ENCODE measurements around the gene FAM53B.

Gene FAM53B

DNA sequence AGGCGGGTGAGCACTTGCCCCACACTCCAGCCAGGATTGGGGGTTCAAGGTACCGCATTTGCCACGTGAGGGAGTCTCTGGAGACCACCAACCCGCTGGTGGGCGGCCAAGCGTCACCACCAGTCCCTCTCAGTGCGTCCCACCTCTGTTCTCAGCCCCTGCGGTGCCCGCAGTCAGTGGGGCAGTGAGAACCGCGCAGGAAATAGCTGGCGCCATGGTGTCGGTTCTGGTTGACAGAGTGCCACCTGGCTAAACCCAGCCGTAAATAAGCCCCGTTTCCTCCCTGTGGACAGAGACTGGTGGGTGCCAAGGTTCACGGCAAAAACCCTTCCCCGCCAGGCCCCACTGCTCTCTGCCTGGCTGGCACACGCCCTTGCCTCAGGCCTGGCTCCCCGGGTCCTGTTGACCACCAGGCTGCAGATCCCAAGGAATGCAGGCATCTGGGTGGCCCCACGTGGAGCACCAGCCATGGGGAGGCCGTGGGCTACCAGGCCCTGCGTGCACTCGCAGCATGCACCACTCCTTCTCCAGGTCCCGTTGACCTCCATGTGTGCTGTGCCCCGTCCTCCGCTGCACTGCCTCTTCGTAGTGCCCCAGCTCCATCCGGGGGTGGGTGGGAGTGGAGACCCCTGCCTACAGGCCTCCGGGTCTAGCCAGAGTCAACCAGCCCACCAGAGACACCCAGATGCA is 142.6 kb downstream of the FAM53B start:
- DNase-seq (ENCODE audit: insufficient read length, low spot score) (no peak), FAIRE-seq (peak; percentile 77)
- no peak for TF ChIP-seq POU2F2 (IDR thresholded peaks at IDR 0.05; ENCODE audit: low read depth, low read length)

DNA sequence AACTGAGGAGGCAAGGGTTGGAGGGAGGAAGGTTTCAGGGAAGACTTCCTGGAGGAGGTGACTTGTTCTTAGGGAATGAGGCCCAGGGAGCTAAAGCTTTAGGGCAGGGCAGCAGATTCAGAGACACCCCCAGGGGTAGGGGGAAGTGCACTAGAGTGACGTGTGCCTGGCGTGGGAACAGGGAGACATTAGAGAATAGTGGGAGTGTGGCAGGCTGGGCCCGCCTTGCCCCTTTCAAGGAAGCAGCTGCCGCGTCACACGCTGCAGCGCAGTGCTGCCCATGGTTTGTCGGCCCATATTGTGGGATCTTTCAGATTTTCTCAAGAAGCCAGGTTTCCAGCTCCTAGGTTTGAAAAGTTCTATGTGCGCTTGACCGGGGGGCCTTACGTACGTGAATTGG is 143.2 kb downstream of the FAM53B start:
- DNase-seq (ENCODE audit: insufficient read length, low spot score) (no peak), FAIRE-seq (peak; percentile 26)
- TF ChIP-seq SPI1 (IDR thresholded peaks at IDR 0.05; ENCODE audit: low read depth, low read length) (no peak), PAX5 (IDR thresholded peaks at IDR 0.05; ENCODE audit: insufficient read depth, low read length, severe bottlenecking) (no peak), POU2F2 (IDR thresholded peaks at IDR 0.05; ENCODE audit: low read depth, low read length) (no peak), TAF1 (IDR thresholded peaks at IDR 0.05; ENCODE audit: low read depth, low read length) (no peak), POLR2AphosphoS5 (IDR thresholded peaks at IDR 0.05; ENCODE audit: low read depth, low read length) (no peak), POLR2A (IDR thresholded peaks at IDR 0.05; ENCODE audit: low read depth, low read length) (no peak)

DNA sequence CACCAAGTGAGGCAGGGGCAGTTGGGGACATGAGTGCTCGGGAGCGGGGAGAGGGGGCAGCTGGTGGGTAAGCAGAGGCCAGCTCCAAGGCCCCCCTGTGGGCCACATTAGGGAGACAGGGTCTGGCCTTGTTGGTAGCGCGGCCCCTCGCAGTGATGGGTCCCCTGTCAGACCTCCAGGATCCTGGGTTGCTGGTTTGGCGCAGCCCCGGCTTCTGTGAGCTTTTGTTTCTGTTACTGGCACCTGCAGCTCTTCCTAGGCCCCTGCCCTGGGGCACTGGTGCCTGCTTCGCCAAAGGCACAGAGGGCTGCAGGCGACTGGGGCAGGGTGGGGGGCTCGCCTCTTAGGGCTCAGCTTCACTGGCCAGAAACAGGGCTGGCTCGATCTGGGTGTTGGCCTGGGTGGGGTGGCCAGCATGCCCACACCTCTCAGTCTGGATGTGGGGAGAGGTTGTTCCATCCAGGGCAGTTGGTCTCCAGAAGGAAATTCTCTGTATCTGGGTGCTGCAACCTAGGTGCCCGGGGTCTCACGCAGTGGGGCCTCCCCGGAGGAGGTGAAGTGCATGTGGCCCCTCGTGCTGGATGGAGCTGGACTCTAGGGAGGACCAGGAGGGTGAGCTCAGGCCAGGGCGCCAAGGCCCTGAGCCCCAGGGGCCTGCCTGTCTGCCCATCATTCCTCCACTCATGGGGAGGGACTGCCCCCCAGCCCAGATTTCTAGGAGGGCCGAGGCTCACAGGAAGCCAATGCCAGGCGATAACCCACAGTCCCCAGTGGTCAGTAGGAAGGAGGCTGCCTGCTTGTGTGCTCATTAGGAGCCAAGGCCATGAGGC is 143.9 kb downstream of the FAM53B start:
- FAIRE-seq (no peak), DNase-seq (ENCODE audit: insufficient read length, low spot score) (no peak)
- TF ChIP-seq TAF1 (IDR thresholded peaks at IDR 0.05; ENCODE audit: low read depth, low read length) (no peak), POU2F2 (IDR thresholded peaks at IDR 0.05; ENCODE audit: low read depth, low read length) (no peak), POLR2A (IDR thresholded peaks at IDR 0.05; ENCODE audit: low read depth, low read length) (no peak), POLR2AphosphoS5 (IDR thresholded peaks at IDR 0.05; ENCODE audit: low read depth, low read length) (no peak), PAX5 (IDR thresholded peaks at IDR 0.05; ENCODE audit: insufficient read depth, low read length, severe bottlenecking) (no peak), SPI1 (IDR thresholded peaks at IDR 0.05; ENCODE audit: low read depth, low read length) (no peak)

DNA sequence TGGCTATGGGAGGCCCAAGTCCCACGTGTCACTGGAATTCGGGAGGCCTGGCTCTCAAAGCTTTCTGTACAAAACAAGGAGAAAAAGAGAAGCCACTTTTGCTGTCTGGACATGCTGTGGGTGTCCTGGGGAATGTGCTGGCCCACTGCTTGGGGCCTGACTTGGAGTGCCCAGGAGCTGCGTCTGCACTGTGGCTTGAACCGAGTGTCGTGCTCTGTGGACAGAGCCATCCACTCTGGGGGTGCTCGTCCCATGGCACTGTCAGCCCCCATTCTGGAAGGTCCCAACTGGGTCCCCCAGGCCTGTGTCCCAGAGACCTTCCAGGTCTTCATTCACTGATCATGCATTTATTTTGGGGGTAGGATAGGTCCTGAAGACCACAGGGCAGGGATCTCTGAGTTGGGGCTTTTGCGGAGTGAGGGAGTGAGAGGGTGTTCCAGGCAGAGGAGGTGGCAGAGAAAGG is 144.6 kb downstream of the FAM53B start:
- DNase-seq (ENCODE audit: insufficient read length, low spot score) (no peak), FAIRE-seq (no peak)
- TF ChIP-seq POLR2A (IDR thresholded peaks at IDR 0.05; ENCODE audit: low read depth, low read length) (no peak), TAF1 (IDR thresholded peaks at IDR 0.05; ENCODE audit: low read depth, low read length) (no peak), SPI1 (IDR thresholded peaks at IDR 0.05; ENCODE audit: low read depth, low read length) (no peak), POLR2AphosphoS5 (IDR thresholded peaks at IDR 0.05; ENCODE audit: low read depth, low read length) (no peak), POU2F2 (IDR thresholded peaks at IDR 0.05; ENCODE audit: low read depth, low read length) (no peak), PAX5 (IDR thresholded peaks at IDR 0.05; ENCODE audit: insufficient read depth, low read length, severe bottlenecking) (no peak)

DNA sequence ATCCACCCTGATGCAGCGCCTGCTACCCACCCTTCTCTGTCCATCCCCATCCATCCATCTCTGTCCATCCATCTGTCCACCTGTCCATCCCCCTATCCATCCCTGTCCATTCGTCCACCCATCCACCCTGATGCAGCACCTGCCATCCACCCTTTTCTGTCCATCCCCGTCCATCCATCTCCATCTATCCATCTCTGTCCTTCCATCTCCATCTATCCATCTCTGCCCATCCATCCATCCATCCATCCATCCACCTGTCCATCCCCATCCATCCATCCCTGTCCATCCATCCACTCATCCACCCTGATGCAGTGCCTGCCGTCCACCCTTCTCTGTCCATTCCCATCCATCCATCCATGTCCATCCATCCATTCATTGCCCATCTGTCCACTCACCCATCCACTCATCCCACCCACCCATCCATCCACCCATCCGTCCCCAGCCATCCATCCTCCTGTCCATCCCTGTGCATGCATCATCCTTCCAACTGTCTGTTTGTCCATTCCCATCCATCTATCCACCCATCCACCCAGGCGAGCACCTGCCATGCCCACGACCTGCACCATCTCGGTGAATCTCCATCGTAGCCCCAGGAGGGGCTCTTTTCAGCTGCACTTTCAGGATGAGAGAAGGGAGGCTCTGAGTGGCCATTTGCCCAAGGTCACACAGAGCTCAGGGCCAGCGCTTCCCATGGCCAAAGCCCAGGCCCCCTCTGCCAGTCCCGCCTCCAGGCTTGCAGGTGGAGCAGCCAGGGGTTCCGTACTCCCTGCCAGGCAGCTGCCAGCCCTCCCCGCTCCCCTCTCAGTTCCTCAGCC is 145.2 kb downstream of the FAM53B start:
- FAIRE-seq (no peak), DNase-seq (ENCODE audit: insufficient read length, low spot score) (no peak)
- no peak for TF ChIP-seq POLR2AphosphoS5 (IDR thresholded peaks at IDR 0.05; ENCODE audit: low read depth, low read length)
- no peak for TF ChIP-seq PAX5 (IDR thresholded peaks at IDR 0.05; ENCODE audit: insufficient read depth, low read length, severe bottlenecking)
- TF ChIP-seq POU2F2 (IDR thresholded peaks at IDR 0.05; ENCODE audit: low read depth, low read length), result no peak
- no peak for TF ChIP-seq POLR2A (IDR thresholded peaks at IDR 0.05; ENCODE audit: low read depth, low read length)
- TF ChIP-seq SPI1 (IDR thresholded peaks at IDR 0.05; ENCODE audit: low read depth, low read length), result no peak
- TF ChIP-seq TAF1 (IDR thresholded peaks at IDR 0.05; ENCODE audit: low read depth, low read length), result no peak

DNA sequence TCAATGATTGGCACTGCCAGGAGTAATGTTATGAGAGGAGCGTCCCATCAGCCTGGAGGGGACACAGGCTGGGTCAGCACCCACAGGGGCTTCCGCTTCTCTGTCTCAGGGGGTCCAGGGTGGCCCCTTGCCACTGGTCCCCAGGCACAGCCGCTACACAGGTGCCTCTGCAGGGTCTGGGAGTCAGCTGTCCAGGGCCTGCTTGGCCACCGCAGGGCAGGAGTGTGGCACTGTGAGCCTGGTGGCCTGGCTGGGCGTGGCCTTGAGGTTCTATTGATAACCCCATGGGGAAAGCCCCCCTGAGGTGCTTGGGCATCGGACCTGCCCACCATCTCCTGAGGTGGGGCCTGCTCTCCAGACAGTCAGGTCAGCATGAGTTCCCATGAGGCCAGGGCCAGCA is 146.0 kb downstream of the FAM53B start:
- TF ChIP-seq POLR2AphosphoS5 (IDR thresholded peaks at IDR 0.05; ENCODE audit: low read depth, low read length), result no peak
- TF ChIP-seq POU2F2 (IDR thresholded peaks at IDR 0.05; ENCODE audit: low read depth, low read length), result no peak
- no peak for TF ChIP-seq TAF1 (IDR thresholded peaks at IDR 0.05; ENCODE audit: low read depth, low read length)
- no peak for TF ChIP-seq SPI1 (IDR thresholded peaks at IDR 0.05; ENCODE audit: low read depth, low read length)
- no peak for TF ChIP-seq POLR2A (IDR thresholded peaks at IDR 0.05; ENCODE audit: low read depth, low read length)
- no peak for TF ChIP-seq PAX5 (IDR thresholded peaks at IDR 0.05; ENCODE audit: insufficient read depth, low read length, severe bottlenecking)
- DNase-seq (ENCODE audit: insufficient read length, low spot score) (no peak), FAIRE-seq (no peak)

DNA sequence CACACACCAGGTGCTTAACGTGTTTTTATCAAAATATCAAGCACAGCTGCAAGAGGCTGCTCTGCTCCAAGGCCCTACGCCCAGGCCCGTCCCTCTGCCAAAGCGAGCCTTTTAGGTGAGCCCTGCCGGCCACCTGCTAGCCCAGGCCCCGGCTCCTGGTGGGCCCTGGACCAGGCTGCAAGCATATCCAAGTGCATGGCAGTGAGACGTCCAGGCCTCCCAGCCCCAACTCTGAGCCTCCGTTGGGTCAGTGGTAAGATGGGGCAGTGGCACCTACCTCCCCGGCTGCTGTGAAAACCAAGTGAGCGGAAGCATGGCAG is 146.4 kb downstream of the FAM53B start:
- TF ChIP-seq POLR2A (IDR thresholded peaks at IDR 0.05; ENCODE audit: low read depth, low read length), result no peak
- TF ChIP-seq TAF1 (IDR thresholded peaks at IDR 0.05; ENCODE audit: low read depth, low read length), result no peak
- no peak for TF ChIP-seq POLR2AphosphoS5 (IDR thresholded peaks at IDR 0.05; ENCODE audit: low read depth, low read length)
- no peak for TF ChIP-seq PAX5 (IDR thresholded peaks at IDR 0.05; ENCODE audit: insufficient read depth, low read length, severe bottlenecking)
- TF ChIP-seq POU2F2 (IDR thresholded peaks at IDR 0.05; ENCODE audit: low read depth, low read length), result no peak
- FAIRE-seq, result no peak
- DNase-seq (ENCODE audit: insufficient read length, low spot score), result no peak

DNA sequence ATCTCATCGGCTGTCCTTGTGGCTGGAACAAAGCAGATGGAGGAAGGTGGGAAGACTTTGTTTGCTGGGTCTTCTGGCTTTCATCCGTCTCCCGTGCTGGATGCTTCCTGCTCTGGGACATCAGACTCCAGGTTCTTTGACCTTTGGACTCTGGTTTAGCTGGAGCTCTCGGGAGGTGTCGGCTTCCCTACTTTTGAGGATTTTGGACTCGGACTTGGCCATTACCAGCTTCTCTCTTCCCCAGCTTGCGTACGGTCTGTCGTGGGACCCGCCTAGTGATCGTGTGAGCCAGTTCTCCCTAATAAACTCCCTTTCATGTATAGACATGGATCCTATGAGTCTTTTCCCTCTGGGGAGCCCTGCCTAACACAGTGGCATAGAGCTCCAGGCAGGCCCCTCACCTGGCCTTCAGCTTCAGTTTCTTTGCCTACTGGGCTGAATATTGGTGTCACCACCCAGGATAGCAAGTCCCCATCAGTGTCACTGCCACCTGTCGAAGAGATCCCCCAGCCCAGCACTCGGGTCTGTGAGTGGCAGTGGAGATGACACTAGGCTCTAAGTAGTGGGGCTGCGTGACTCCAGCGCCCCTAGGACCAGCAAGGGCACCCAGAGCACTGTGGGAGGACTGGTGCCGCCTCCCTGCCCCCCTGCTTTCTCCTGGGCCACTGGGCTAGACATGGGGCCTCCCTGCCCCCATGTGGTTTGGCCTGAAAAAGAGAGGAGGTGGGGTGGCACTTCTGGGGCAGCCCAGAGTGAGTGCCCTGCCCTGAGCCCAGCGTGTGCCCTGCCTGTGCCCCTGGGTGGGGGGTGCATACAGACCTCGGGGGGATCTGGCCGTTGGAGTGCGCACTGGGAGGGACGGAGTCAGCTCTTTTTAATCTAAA is 147.0 kb downstream of the FAM53B start:
- DNase-seq (ENCODE audit: insufficient read length, low spot score) (no peak), FAIRE-seq (no peak)
- no peak for TF ChIP-seq SPI1 (IDR thresholded peaks at IDR 0.05; ENCODE audit: low read depth, low read length)
- no peak for TF ChIP-seq TAF1 (IDR thresholded peaks at IDR 0.05; ENCODE audit: low read depth, low read length)
- no peak for TF ChIP-seq POLR2AphosphoS5 (IDR thresholded peaks at IDR 0.05; ENCODE audit: low read depth, low read length)
- TF ChIP-seq POLR2A (IDR thresholded peaks at IDR 0.05; ENCODE audit: low read depth, low read length), result no peak
- TF ChIP-seq POU2F2 (IDR thresholded peaks at IDR 0.05; ENCODE audit: low read depth, low read length), result no peak
- no peak for TF ChIP-seq PAX5 (IDR thresholded peaks at IDR 0.05; ENCODE audit: insufficient read depth, low read length, severe bottlenecking)

All from GM12891 (cell line).